CD4-positive, alpha-beta memory T cell (primary cell): ENCODE measurements around the gene AKAP6. TPM values are rescaled to one million over a fixed set of nuclear protein-coding genes. Genes with fewer than 3 reads are reported as not detected.

Experiments
- CTCF ChIA-PET: fragments of 350-600 bp; sonication (Branson Sonifier 250); formaldehyde crosslinking; loops from one replicate; lab custom pipeline; 2021; ENCODE audit warnings: inconsistent platforms; ENCODE audit not compliant: partially characterized antibody; lab: Charles Lee
- POLR2A ChIA-PET: fragments of 350-600 bp; sonication (Branson Sonifier 250); formaldehyde crosslinking; loops from one replicate; lab custom pipeline; 2021; ENCODE audit not compliant: partially characterized antibody; lab: Charles Lee
- DNase-seq, 5 donors: peaks; one replicate each; pipeline versions ENCODE4 v3.0.0 to v3.0.0-alpha.2; 2020 to 2022; ENCODE audit warnings: mixed read lengths in 1 of 5
- H3K27ac ChIP-seq: one replicate; pipeline ENCODE4 v1.7.0; 2013; ENCODE audit warnings: low read depth, low read length
- H3K27me3 ChIP-seq: 2 replicates; pipeline ENCODE4 v1.7.0; 2013; ENCODE audit warnings: mild to moderate bottlenecking, low read length, moderate library complexity; ENCODE audit not compliant: insufficient read depth
- H3K36me3 ChIP-seq: 2 replicates; pipeline ENCODE4 v1.7.0; 2013; ENCODE audit warnings: mild to moderate bottlenecking, low read length, moderate library complexity; ENCODE audit not compliant: insufficient read depth
- H3K4me1 ChIP-seq: 2 replicates; pipeline ENCODE4 v1.7.0; 2013; ENCODE audit warnings: mild to moderate bottlenecking, low read length, moderate library complexity; ENCODE audit not compliant: insufficient read depth
- H3K4me3 ChIP-seq, 2 donors: one replicate each; pipeline ENCODE4 v1.7.0; 2013; ENCODE audit warnings: low read length in 2 of 2, mild to moderate bottlenecking in 1 of 2
- H3K9me3 ChIP-seq, 2 donors: one replicate each; pipeline ENCODE4 v1.7.0; 2013; ENCODE audit warnings: low read length in 2 of 2, control low read depth in 1 of 2; ENCODE audit not compliant: control insufficient read depth in 1 of 2
- H3K27ac Mint-ChIP-seq, 7 donors: one replicate each; pipeline ENCODE4 v1.8.0; 2020 to 2021; ENCODE audit warnings: mixed read lengths in 7 of 7, mild to moderate bottlenecking in 6 of 7, inconsistent platforms in 3 of 7, moderate library complexity in 3 of 7
- H3K27me3 Mint-ChIP-seq, 2 donors: one replicate each; pipeline ENCODE4 v1.8.0; 2020 to 2021; ENCODE audit warnings: mixed read lengths in 2 of 2
- H3K36me3 Mint-ChIP-seq, 2 donors: one replicate each; pipeline ENCODE4 v1.8.0; 2020 to 2021; ENCODE audit warnings: mixed read lengths in 2 of 2, inconsistent platforms in 1 of 2, mild to moderate bottlenecking in 1 of 2
- H3K4me1 Mint-ChIP-seq, 4 donors: one replicate each; pipeline ENCODE4 v1.8.0; 2020 to 2021; ENCODE audit warnings: mixed read lengths in 4 of 4, mild to moderate bottlenecking in 1 of 4
- H3K4me3 Mint-ChIP-seq, 8 donors: one replicate each; pipeline ENCODE4 v1.8.0; 2020 to 2021; ENCODE audit warnings: mixed read lengths in 8 of 8, mild to moderate bottlenecking in 7 of 8, moderate library complexity in 6 of 8, inconsistent platforms in 3 of 8
- H3K9me3 Mint-ChIP-seq, 8 donors: one replicate each; pipeline ENCODE4 v1.8.0; 2020 to 2021; ENCODE audit warnings: mixed read lengths in 8 of 8, mild to moderate bottlenecking in 5 of 8, inconsistent platforms in 3 of 8, moderate library complexity in 1 of 8
- intact Hi-C: fragments of 100-400 bp; cut with micrococcal nuclease; formaldehyde crosslinking; loops from one replicate; pipeline ENCODE4 v1.15.1; 2023
- polyA plus RNA-seq, 2 donors: library from polyadenylated mRNA; unstranded; fragments of 300-500 nt; fragmentation: Illumina TruSeq; gene quantifications; one replicate each; pipeline ENCODE4 v1.2.3, GENCODE V29; 2021
- total RNA-seq, 2 experiments: library from RNA; stranded (reverse); gene quantifications; one replicate each; pipeline ENCODE4 v1.2.3, GENCODE V29; 2021

AKAP6 gene
- total and polyA plus RNA-seq, 4 experiments from 2014 or later: 0.98 to 4.4 (median 3.7) TPM; not detected in 1

GRCh38 chr14:32726516-32726915 is 397.4 kb downstream of the AKAP6 start:
- H3K4me1 Mint-ChIP-seq: no peaks in the 10 kb centered on the region
- Histone ChIP-seq H3K27ac (no peak overlapping the region), H3K4me1 (no peaks in the 10 kb centered on the region), H3K9me3 (no peaks in the 10 kb centered on the region), H3K4me3 (no peak overlapping the region), H3K27me3 (no peaks in the 10 kb centered on the region), H3K36me3 (no peaks in the 10 kb centered on the region)
- no peaks in the 10 kb centered on the region for H3K27me3 Mint-ChIP-seq
- intact Hi-C loops: no loop called here
- H3K36me3 Mint-ChIP-seq: no peaks in the 10 kb centered on the region
- no peak overlapping the region for H3K27ac Mint-ChIP-seq
- no peak for DNase-seq
- no peak overlapping the region for H3K4me3 Mint-ChIP-seq
- CTCF ChIA-PET: no interaction called here
- POLR2A ChIA-PET: no interaction called here
- peaks cover 0 to 4% (median 0%) of the 10 kb centered on the region in 8 donors for H3K9me3 Mint-ChIP-seq

DNA sequence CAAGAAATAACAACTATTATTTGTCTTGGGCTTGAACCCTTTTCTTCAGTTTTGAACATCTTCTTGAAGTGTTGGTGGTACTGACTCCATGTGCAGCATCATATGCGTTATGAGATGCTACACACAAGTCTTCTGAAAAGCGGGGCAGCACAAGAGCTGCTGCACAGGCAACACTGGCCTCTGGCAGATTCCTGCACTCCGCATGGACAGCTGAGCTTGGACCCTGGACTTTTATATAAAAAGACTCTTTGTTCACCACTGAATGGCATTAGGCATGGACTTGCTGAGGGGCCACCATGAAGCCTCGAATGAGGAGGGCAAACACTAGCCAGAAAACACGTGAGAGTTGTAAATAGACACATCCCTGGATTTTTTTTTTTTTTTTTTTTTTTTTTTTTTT is 398.7 kb downstream of the AKAP6 start:
- Histone ChIP-seq H3K9me3 (no peaks in the 10 kb centered on the region), H3K27me3 (no peaks in the 10 kb centered on the region), H3K27ac (no peak overlapping the region), H3K4me3 (no peak overlapping the region), H3K4me1 (no peaks in the 10 kb centered on the region), H3K36me3 (no peaks in the 10 kb centered on the region)
- Mint-ChIP-seq H3K4me3 (no peak overlapping the region), H3K36me3 (no peaks in the 10 kb centered on the region), H3K27ac (no peak overlapping the region), H3K4me1 (no peaks in the 10 kb centered on the region), H3K9me3 (no peaks in the 10 kb centered on the region), H3K27me3 (no peaks in the 10 kb centered on the region)
- no peak for DNase-seq
- ChIA-PET POLR2A (no interaction called here), CTCF (no interaction called here)
- intact Hi-C loops: no loop called here

GRCh38 chr14:32728526-32728925 is 399.4 kb downstream of the AKAP6 start:
- CTCF ChIA-PET: no interaction called here
- H3K9me3 ChIP-seq: no peaks in the 10 kb centered on the region
- no peak for DNase-seq
- H3K36me3 ChIP-seq: no peaks in the 10 kb centered on the region
- H3K4me1 ChIP-seq: no peaks in the 10 kb centered on the region
- no peaks in the 10 kb centered on the region for H3K27me3 ChIP-seq
- H3K36me3 Mint-ChIP-seq: no peaks in the 10 kb centered on the region
- POLR2A ChIA-PET: no interaction called here
- intact Hi-C loops: no loop called here
- no peaks in the 10 kb centered on the region for H3K4me1 Mint-ChIP-seq
- no peak overlapping the region for H3K27ac ChIP-seq
- H3K27me3 Mint-ChIP-seq: no peaks in the 10 kb centered on the region
- H3K9me3 Mint-ChIP-seq: no peaks in the 10 kb centered on the region
- H3K4me3 Mint-ChIP-seq: no peak overlapping the region
- no peak overlapping the region for H3K4me3 ChIP-seq
- no peak overlapping the region for H3K27ac Mint-ChIP-seq

DNA sequence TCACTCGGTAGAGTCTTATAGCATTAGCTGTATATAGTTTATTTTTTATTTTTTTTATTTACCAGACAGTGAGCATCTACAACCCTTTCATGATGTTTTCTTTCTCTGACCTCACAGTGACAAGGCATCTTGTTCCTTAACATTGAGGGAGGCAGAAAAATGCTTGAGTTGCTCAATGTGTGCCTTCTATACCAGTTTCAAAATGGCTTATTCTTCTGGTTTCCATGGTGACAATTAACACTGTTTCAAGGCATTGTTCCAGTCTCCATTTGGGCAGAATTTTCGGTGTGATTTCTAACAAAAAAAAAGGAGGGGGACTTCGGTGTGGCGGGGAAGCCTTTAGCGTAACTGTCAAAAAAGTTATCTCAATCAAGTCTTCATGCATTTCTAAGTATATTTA is 399.9 kb downstream of the AKAP6 start:
- Histone ChIP-seq H3K36me3 (no peaks in the 10 kb centered on the region), H3K9me3 (no peaks in the 10 kb centered on the region), H3K27ac (no peak overlapping the region), H3K4me1 (no peaks in the 10 kb centered on the region), H3K4me3 (no peak overlapping the region), H3K27me3 (no peaks in the 10 kb centered on the region)
- DNase-seq: no peak
- Mint-ChIP-seq H3K36me3 (no peaks in the 10 kb centered on the region), H3K27me3 (no peaks in the 10 kb centered on the region), H3K4me1 (no peaks in the 10 kb centered on the region), H3K9me3 (no peaks in the 10 kb centered on the region), H3K27ac (no peak overlapping the region), H3K4me3 (no peak overlapping the region)
- POLR2A ChIA-PET: no interaction called here
- CTCF ChIA-PET: no interaction called here
- intact Hi-C loops: no loop called here

GRCh38 chr14:32731249-32731648 is 402.2 kb downstream of the AKAP6 start:
- Mint-ChIP-seq H3K27ac (no peak overlapping the region), H3K27me3 (no peaks in the 10 kb centered on the region), H3K4me3 (no peak overlapping the region), H3K36me3 (no peaks in the 10 kb centered on the region), H3K9me3 (no peaks in the 10 kb centered on the region), H3K4me1 (no peaks in the 10 kb centered on the region)
- Histone ChIP-seq H3K9me3 (no peaks in the 10 kb centered on the region), H3K4me3 (no peak overlapping the region), H3K27me3 (no peaks in the 10 kb centered on the region), H3K4me1 (no peaks in the 10 kb centered on the region), H3K27ac (no peak overlapping the region), H3K36me3 (no peaks in the 10 kb centered on the region)
- intact Hi-C loops: no loop called here
- ChIA-PET CTCF (no interaction called here), POLR2A (no interaction called here)
- no peak for DNase-seq

- Histone ChIP-seq H3K27ac (no peak overlapping the region), H3K27me3 (no peaks in the 10 kb centered on the region), H3K4me3 (no peak overlapping the region), H3K36me3 (no peaks in the 10 kb centered on the region), H3K4me1 (no peaks in the 10 kb centered on the region), H3K9me3 (no peaks in the 10 kb centered on the region)
- DNase-seq: no peak
- Mint-ChIP-seq H3K27me3 (no peaks in the 10 kb centered on the region), H3K9me3 (peaks cover 0 to 3% (median 0%) of the 10 kb centered on the region in 8 donors), H3K4me1 (no peaks in the 10 kb centered on the region), H3K36me3 (no peaks in the 10 kb centered on the region), H3K27ac (no peak overlapping the region), H3K4me3 (no peak overlapping the region)
- intact Hi-C loops: no loop called here
- CTCF ChIA-PET: interaction anchor here (0.7 kb wide), 1 partner anchor 1172 kb away, joined by 3 read pairs; no protein-coding TSS in a partner anchor
- POLR2A ChIA-PET: no interaction called here
These were observed 403.9 kb downstream of the AKAP6 start for GRCh38 chr14:32733015-32733414.

DNA sequence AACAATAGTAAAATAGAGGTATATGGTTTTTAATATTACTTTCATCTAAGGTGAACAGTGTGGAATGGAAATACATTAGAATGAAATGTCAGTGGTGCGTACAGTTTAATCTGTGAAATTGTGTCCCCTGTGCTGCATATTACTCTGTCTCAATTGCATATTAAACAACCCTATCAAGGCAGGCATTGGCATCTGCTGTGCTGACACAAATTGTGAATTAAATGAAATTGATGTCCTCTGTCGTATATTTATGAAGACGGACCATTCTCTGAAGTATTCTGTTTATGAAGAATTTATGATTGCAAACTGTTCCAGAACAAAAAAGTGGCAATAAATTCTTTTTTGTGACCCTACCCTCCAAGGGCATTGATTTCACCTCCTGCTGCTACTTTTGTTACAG is 405.2 kb downstream of the AKAP6 start:
- Mint-ChIP-seq H3K4me3 (no peak overlapping the region), H3K9me3 (peaks cover 0 to 3% (median 0%) of the 10 kb centered on the region in 8 donors), H3K27me3 (no peaks in the 10 kb centered on the region), H3K27ac (no peak overlapping the region), H3K4me1 (no peaks in the 10 kb centered on the region), H3K36me3 (no peaks in the 10 kb centered on the region)
- no peaks in the 10 kb centered on the region for H3K27me3 ChIP-seq
- POLR2A ChIA-PET: no interaction called here
- no peak for DNase-seq
- H3K4me3 ChIP-seq: no peak overlapping the region
- CTCF ChIA-PET: no interaction called here
- H3K36me3 ChIP-seq: no peaks in the 10 kb centered on the region
- H3K27ac ChIP-seq: no peak overlapping the region
- intact Hi-C loops: no loop called here
- no peaks in the 10 kb centered on the region for H3K9me3 ChIP-seq
- no peaks in the 10 kb centered on the region for H3K4me1 ChIP-seq

GRCh38 chr14:32737621-32738020 is 408.5 kb downstream of the AKAP6 start:
- POLR2A ChIA-PET: no interaction called here
- Histone ChIP-seq H3K36me3 (no peaks in the 10 kb centered on the region), H3K27me3 (no peaks in the 10 kb centered on the region), H3K4me1 (no peaks in the 10 kb centered on the region), H3K4me3 (no peak overlapping the region), H3K9me3 (no peaks in the 10 kb centered on the region), H3K27ac (no peak overlapping the region)
- Mint-ChIP-seq H3K4me1 (no peaks in the 10 kb centered on the region), H3K27ac (no peak overlapping the region), H3K4me3 (no peak overlapping the region), H3K27me3 (no peaks in the 10 kb centered on the region), H3K36me3 (no peaks in the 10 kb centered on the region), H3K9me3 (peaks cover 0 to 4% (median 0%) of the 10 kb centered on the region in 8 donors)
- no peak for DNase-seq
- CTCF ChIA-PET: no interaction called here
- intact Hi-C loops: no loop called here
